SK-N-SH (cell line): ENCODE measurements around the gene MED8. TPM values are rescaled to one million over a fixed set of nuclear protein-coding genes. Genes with fewer than 3 reads are reported as not detected.

Experiments
- CTCF ChIA-PET: fragments of 300-600, 350-600 bp; formaldehyde crosslinking; extraction: SDS; loops from one replicate; lab custom pipeline; 2021; lab: Yijun Ruan, JAX
- POLR2A ChIA-PET: fragments of 350-600 bp; sonication (Branson Sonifier 250); formaldehyde crosslinking; extraction: SDS; loops from one replicate; lab custom pipeline; 2020; ENCODE audit warnings: antibody characterized with exemption, inconsistent platforms; lab: Yijun Ruan, JAX
- DNase-seq: peaks from one replicate; pipeline ENCODE4 v3.0.0; 2012
- H2AFZ ChIP-seq: fragments of 200-600 bp; sonication (generic); 2 replicates; pipeline ENCODE4 v1.8.1; 2016; ENCODE audit warnings: antibody characterized with exemption, mild to moderate bottlenecking, low read depth
- H3F3A ChIP-seq: fragments of 200-600 bp; sonication (generic); replicated peaks from 2 replicates; pipeline ENCODE3; 2016; ENCODE audit warnings: antibody characterized with exemption, mild to moderate bottlenecking; ENCODE audit not compliant: insufficient read depth
- H3K27ac ChIP-seq, 2 experiments: fragments of 200-500 bp in 1 of 2; fragments of 200-600 bp in 1 of 2; sonication (Bioruptor generic) in 1 of 2; sonication (generic), shearing (Covaris generic) in 1 of 2; 2 replicates each; pipeline versions ENCODE4 v1.5.1 to v1.6.1; 2014 to 2016; ENCODE audit warnings: low read depth in 2 of 2, inconsistent platforms in 1 of 2, low read length in 1 of 2, mild to moderate bottlenecking in 1 of 2, mixed read lengths in 1 of 2
- H3K27me3 ChIP-seq: fragments of 200-600 bp; sonication (generic), shearing (Covaris generic); 2 replicates; pipeline ENCODE4 v1.6.1; 2016; ENCODE audit warnings: mixed run types; ENCODE audit not compliant: insufficient read depth
- H3K36me3 ChIP-seq, 2 experiments: fragments of 200-500 bp in 1 of 2; fragments of 200-600 bp in 1 of 2; sonication (Bioruptor generic) in 1 of 2; sonication (generic) in 1 of 2; replicated peaks in 1 of 2; 2 replicates each; pipeline versions ENCODE3 to v1.5.1; 2014 to 2016; ENCODE audit warnings: low read length in 1 of 2, mild to moderate bottlenecking in 1 of 2; ENCODE audit not compliant: insufficient read depth in 2 of 2, control insufficient read depth in 1 of 2
- H3K4me1 ChIP-seq, 2 experiments: fragments of 200-500 bp in 1 of 2; fragments of 200-600 bp in 1 of 2; sonication (Bioruptor generic) in 1 of 2; sonication (generic), shearing (Covaris generic) in 1 of 2; 2 replicates each; pipeline versions ENCODE4 v1.5.1 to v1.6.1; 2014 to 2016; ENCODE audit warnings: low read depth in 1 of 2, low read length in 1 of 2, mixed run types in 1 of 2; ENCODE audit not compliant: insufficient read depth in 2 of 2, control insufficient read depth in 1 of 2
- H3K4me2 ChIP-seq: fragments of 200-600 bp; sonication (generic), shearing (Covaris generic); 2 replicates; pipeline ENCODE4 v1.6.1; 2017; ENCODE audit warnings: mixed run types
- H3K4me3 ChIP-seq, 2 experiments: fragments of 200-500 bp in 1 of 2; fragments of 200-600 bp in 1 of 2; sonication (Bioruptor generic) in 1 of 2; sonication (generic), shearing (Covaris generic) in 1 of 2; 2 replicates each; pipeline versions ENCODE4 v1.5.1 to v1.8.1; 2014 to 2016; ENCODE audit warnings: low read depth in 2 of 2, inconsistent platforms in 1 of 2, low read length in 1 of 2, mild to moderate bottlenecking in 1 of 2, mixed read lengths in 1 of 2, moderate library complexity in 1 of 2
- H3K79me2 ChIP-seq: fragments of 200-600 bp; sonication (generic); 2 replicates; pipeline ENCODE4 v1.8.1; 2017; ENCODE audit warnings: mild to moderate bottlenecking; ENCODE audit not compliant: insufficient read depth
- H3K9ac ChIP-seq: fragments of 200-600 bp; sonication (generic); 2 replicates; pipeline ENCODE4 v1.6.1; 2017; ENCODE audit warnings: mixed run types
- H3K9me2 ChIP-seq: fragments of 200-600 bp; sonication (generic); 2 replicates; pipeline ENCODE4 v1.6.1; 2017; ENCODE audit warnings: mixed run types
- H3K9me3 ChIP-seq: fragments of 200-600 bp; sonication (generic); 2 replicates; pipeline ENCODE4 v1.6.1; 2017; ENCODE audit warnings: mixed run types, mild to moderate bottlenecking, moderate library complexity
- H4K20me1 ChIP-seq: fragments of 200-600 bp; sonication (generic); 2 replicates; pipeline ENCODE4 v1.6.1; 2017; ENCODE audit warnings: mild to moderate bottlenecking, mixed run types; ENCODE audit not compliant: insufficient read depth
- FOXJ3 ChIP-seq: sonication (generic); formaldehyde crosslinking; IDR thresholded peaks from 2 replicates; pipeline ENCODE4 v1.5.1; 2020; ENCODE audit warnings: mild to moderate bottlenecking, missing genetic modification reagents
- GABPA ChIP-seq: IDR thresholded peaks from 2 replicates; pipeline ENCODE4 v1.4.0; 2012; ENCODE audit warnings: low read depth, mild to moderate bottlenecking
- IRF3 ChIP-seq: fragments of 150-350 bp; IDR thresholded peaks from 2 replicates; pipeline ENCODE4 v1.6.1; 2016; ENCODE audit warnings: mild to moderate bottlenecking, low read depth, low read length
- MAX ChIP-seq: IDR thresholded peaks from 2 replicates; pipeline ENCODE4 v1.4.0; 2012; ENCODE audit warnings: low read depth
- NRF1 ChIP-seq: IDR thresholded peaks from 2 replicates; pipeline ENCODE4 v1.6.1; 2012; ENCODE audit warnings: low read depth, mild to moderate bottlenecking, low read length
- POLR2AphosphoS5 ChIP-seq: IDR thresholded peaks from 2 replicates; pipeline ENCODE4 v1.6.1; 2012; ENCODE audit warnings: low read depth, low read length
- RAD21 ChIP-seq: IDR thresholded peaks from 2 replicates; pipeline ENCODE4 v1.6.1; 2012; ENCODE audit warnings: mild to moderate bottlenecking, low read length
- RCOR1 ChIP-seq: fragments of 150-350 bp; IDR thresholded peaks from 2 replicates; pipeline ENCODE4 v1.6.1; 2017; ENCODE audit warnings: antibody characterized with exemption, low read length
- SIN3A ChIP-seq: IDR thresholded peaks from 2 replicates; pipeline ENCODE4 v1.6.1; 2012; ENCODE audit warnings: low read depth, mild to moderate bottlenecking, low read length, moderate library complexity, borderline replicate concordance
- SMC3 ChIP-seq: IDR thresholded peaks from 2 replicates; pipeline ENCODE4 v1.6.1; 2012; ENCODE audit warnings: low read depth, low read length, improper control_type of control experiment
- TCF12 ChIP-seq: IDR thresholded peaks from 2 replicates; pipeline ENCODE4 v1.4.0; 2012
- YY1 ChIP-seq: IDR thresholded peaks from 2 replicates; pipeline ENCODE4 v1.4.0; 2012; ENCODE audit warnings: low read depth, mild to moderate bottlenecking
- WGBS: methylation state at CpG from one replicate; pipeline ENCODE4 v1.1.6; 2017; ENCODE audit warnings: low lambda C conversion rate; 5-methylcytosine and 5-hydroxymethylcytosine counted together
- polyA plus RNA-seq, 3 experiments: library from polyadenylated mRNA; depleted of rRNA; stranded (reverse); fragments of >200 nt; gene quantifications; 2 replicates each; pipeline ENCODE4 v1.2.3, GENCODE V29; 2012
- TF ChIP-seq, protein P1 (sequence below): IDR thresholded peaks from 2 replicates; pipeline ENCODE4 v1.6.1; 2012; ENCODE audit warnings: mild to moderate bottlenecking, low read depth, low read length, moderate library complexity

Gene MED8
- polyA plus RNA-seq, 1 of the 3 experiments (the other 2 are of a cell fraction), result 33.7 TPM

DNA sequence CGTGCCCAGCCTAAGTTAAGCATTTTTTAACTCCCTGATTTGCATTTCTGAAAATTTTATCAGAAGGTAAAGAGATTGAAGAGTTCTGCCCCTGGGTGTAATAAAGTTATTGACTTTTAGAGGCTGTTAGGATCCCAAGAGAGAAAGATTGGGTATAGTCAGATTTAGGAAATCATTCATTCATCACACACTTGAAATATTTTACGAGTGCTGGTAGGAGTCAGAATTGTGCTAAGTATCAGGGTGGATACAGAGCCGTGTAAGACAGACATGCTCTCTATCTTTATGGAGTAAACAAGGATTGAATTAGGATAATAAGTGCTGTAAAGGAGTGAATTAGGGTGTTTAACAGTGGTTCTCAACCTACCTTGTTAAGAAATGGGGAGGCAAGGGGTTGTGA is 3.1 kb upstream of the MED8 start:
- Histone ChIP-seq H3K36me3 (peaks cover 3 to 11% of the 10 kb centered on the region in 2 experiments), H3K4me2 (no peak overlapping the region), H3K27me3 (no peaks in the 10 kb centered on the region), H4K20me1 (no peaks in the 10 kb centered on the region), H3K9me3 (no peaks in the 10 kb centered on the region), H3K9ac (no peak overlapping the region), H3K9me2 (no peaks in the 10 kb centered on the region), H3K79me2 (peaks cover 88% of the 10 kb centered on the region), H3K4me1 (peaks cover 15 to 19% of the 10 kb centered on the region in 2 experiments; a peak in 3 of 4 replicates), H3F3A (no peaks in the 10 kb centered on the region)
- no peak for DNase-seq
- CTCF ChIA-PET, result interaction anchor here (1.3 kb wide), 1 partner anchor 22 kb away, joined by 3 read pairs; no protein-coding TSS in a partner anchor
- 78% methylated on average over 3 of the region's 3 CpGs for WGBS
- TF ChIP-seq IRF3 (no peak), FOXJ3 (CRISPR knock-in tag) (no peak)
- TF ChIP-seq, all 33 proteins: peak for 0
- Histone ChIP-seq H3K4me3 (no peak overlapping the region), H2AFZ (no peak overlapping the region), H3K27ac (no peak overlapping the region)
- POLR2A ChIA-PET, result no interaction called here

DNA sequence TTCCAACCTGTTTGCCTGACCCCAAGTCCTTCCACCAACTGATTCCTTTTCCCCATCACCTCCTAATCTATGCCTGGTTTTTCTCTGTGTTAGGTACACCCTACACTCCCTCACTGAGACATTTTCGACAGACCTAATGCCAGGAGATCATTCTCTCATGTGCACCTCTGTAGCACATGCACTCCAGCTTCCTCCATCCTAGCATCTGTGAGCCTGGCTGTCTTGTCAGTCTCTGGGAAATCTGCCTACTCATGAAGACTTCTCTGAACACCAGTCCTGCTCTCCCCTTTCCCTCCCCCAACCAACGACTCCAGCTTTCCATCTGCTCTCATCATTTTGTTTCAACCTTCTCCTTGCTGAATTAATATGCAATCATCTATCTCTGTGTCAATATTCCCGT is 987 bp downstream of the MED8 start:
- no peak for TF ChIP-seq POLR2AphosphoS5
- no peak for TF ChIP-seq YY1
- no peak for TF ChIP-seq IRF3
- Histone ChIP-seq H3K79me2 (peaks cover 70% of the 10 kb centered on the region), H3K27ac (no peak overlapping the region), H3K4me1 (peaks cover 15 to 19% of the 10 kb centered on the region in 2 experiments; a peak in 3 of 4 replicates), H3K9me3 (no peaks in the 10 kb centered on the region), H3K4me2 (peak overlapping the region; percentile 80), H3K4me3 (peak overlapping the region; percentile 82 to 83), H3K36me3 (peaks cover 42 to 44% of the 10 kb centered on the region in 2 experiments), H3K9ac (peak overlapping the region; percentile 84), H3K27me3 (no peaks in the 10 kb centered on the region), H4K20me1 (no peaks in the 10 kb centered on the region), H3K9me2 (no peaks in the 10 kb centered on the region), H2AFZ (no peak overlapping the region), H3F3A (no peaks in the 10 kb centered on the region)
- ChIA-PET CTCF (interaction anchor here (1.0 to 1.8 kb wide), 4 partner anchors 30 to 163 kb away, joined by 3 to 8 read pairs (median 4); no protein-coding TSS in a partner anchor), POLR2A (interaction anchor here (1.2 to 2.0 kb wide), 3 partner anchors 15 to 161 kb away, joined by 3 to 4 read pairs (median 4); partner anchors contain the start of gene CDC20)
- no peak for DNase-seq
- 50% methylated on average over 3 of the region's 3 CpGs for WGBS

DNA sequence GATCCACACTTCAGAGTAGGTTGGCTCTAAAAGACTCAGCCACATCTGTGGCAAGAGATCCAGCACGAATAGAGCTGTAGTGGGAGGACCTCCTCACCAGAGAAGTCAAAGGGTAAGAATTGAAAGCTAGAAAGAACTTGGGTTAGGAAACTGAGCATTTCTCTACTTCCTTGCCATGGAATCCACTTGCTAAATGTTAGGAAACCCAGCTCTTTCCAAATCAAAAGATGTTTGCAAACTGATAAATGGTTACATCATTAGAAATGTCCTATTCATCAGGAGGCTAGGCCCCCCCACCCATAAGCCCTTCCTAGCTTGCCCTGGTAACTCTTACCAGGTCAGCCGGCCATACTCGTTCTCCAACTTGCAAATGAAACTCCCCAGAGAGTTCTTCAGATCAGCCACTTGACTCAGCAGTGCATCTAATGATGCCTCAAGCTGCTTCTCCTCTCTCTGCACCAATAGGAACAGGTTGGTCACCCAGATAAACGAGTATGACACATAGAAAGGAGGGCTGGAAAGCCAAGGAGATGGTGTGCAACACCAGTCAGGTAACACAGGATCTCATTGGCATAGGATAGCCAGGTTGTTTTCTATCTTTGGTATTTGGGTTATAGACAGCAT is 1.5 kb downstream of the MED8 start:
- WGBS, result 80% methylated on average over 4 of the region's 4 CpGs
- Histone ChIP-seq H3K27me3 (no peaks in the 10 kb centered on the region), H3K9me2 (no peaks in the 10 kb centered on the region), H3F3A (no peaks in the 10 kb centered on the region), H3K9me3 (no peaks in the 10 kb centered on the region), H2AFZ (no peak overlapping the region), H3K4me1 (peaks cover 15 to 19% of the 10 kb centered on the region in 2 experiments; a peak in 3 of 4 replicates), H3K4me2 (peak overlapping the region; percentile 80), H3K79me2 (peaks cover 64% of the 10 kb centered on the region), H3K27ac (no peak overlapping the region), H3K36me3 (peaks cover 47 to 49% of the 10 kb centered on the region in 2 experiments), H3K4me3 (peak overlapping the region; percentile 82 to 83; a peak in 3 of 4 replicates), H3K9ac (0 out of 2 replicates have a peak overlapping the region, but pooled peaks have one; percentile 84), H4K20me1 (no peaks in the 10 kb centered on the region)
- ChIA-PET POLR2A (interaction anchor here (1.3 kb wide), 1 partner anchor 29 kb away, joined by 4 read pairs; the partner anchor contains the start of gene CDC20), CTCF (interaction anchor here (1.0 to 1.7 kb wide), 4 partner anchors 161 to 547 kb away, joined by 3 to 8 read pairs (median 3); no protein-coding TSS in a partner anchor)
- DNase-seq, result no peak
- TF ChIP-seq TCF12 (no peak), GABPA (no peak), MAX (no peak), SMC3 (no peak), RCOR1 (no peak), RAD21 (no peak), SIN3A (no peak), NRF1 (no peak)
- TF ChIP-seq, protein P1, sequence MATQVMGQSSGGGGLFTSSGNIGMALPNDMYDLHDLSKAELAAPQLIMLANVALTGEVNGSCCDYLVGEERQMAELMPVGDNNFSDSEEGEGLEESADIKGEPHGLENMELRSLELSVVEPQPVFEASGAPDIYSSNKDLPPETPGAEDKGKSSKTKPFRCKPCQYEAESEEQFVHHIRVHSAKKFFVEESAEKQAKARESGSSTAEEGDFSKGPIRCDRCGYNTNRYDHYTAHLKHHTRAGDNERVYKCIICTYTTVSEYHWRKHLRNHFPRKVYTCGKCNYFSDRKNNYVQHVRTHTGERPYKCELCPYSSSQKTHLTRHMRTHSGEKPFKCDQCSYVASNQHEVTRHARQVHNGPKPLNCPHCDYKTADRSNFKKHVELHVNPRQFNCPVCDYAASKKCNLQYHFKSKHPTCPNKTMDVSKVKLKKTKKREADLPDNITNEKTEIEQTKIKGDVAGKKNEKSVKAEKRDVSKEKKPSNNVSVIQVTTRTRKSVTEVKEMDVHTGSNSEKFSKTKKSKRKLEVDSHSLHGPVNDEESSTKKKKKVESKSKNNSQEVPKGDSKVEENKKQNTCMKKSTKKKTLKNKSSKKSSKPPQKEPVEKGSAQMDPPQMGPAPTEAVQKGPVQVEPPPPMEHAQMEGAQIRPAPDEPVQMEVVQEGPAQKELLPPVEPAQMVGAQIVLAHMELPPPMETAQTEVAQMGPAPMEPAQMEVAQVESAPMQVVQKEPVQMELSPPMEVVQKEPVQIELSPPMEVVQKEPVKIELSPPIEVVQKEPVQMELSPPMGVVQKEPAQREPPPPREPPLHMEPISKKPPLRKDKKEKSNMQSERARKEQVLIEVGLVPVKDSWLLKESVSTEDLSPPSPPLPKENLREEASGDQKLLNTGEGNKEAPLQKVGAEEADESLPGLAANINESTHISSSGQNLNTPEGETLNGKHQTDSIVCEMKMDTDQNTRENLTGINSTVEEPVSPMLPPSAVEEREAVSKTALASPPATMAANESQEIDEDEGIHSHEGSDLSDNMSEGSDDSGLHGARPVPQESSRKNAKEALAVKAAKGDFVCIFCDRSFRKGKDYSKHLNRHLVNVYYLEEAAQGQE, result no peak
